HG03280 (cell line): ENCODE results near the gene SLC4A4.

Experiments used
- ATAC-seq: cut with Tn5 transposase; IDR thresholded peaks from one replicate; pipeline ENCODE4 v1.9.1; 2021; ENCODE audit warnings: mild to moderate bottlenecking, moderate library complexity; ENCODE audit not compliant: unreplicated experiment

Gene SLC4A4

GRCh38 chr4:71356924-71357663 lies 18.3 kb downstream of the SLC4A4 start:
- no peak for ATAC-seq

GRCh38 chr4:71360844-71361243 lies 22.0 kb downstream of the SLC4A4 start:
- no peak for ATAC-seq

GRCh38 chr4:71361476-71361875 lies 22.7 kb downstream of the SLC4A4 start:
- no peak for ATAC-seq

- ATAC-seq = no peak
These were observed 27.9 kb downstream of the SLC4A4 start for GRCh38 chr4:71366766-71367165.

- ATAC-seq = no peak
These were observed 28.7 kb downstream of the SLC4A4 start for GRCh38 chr4:71367546-71367945.

DNA sequence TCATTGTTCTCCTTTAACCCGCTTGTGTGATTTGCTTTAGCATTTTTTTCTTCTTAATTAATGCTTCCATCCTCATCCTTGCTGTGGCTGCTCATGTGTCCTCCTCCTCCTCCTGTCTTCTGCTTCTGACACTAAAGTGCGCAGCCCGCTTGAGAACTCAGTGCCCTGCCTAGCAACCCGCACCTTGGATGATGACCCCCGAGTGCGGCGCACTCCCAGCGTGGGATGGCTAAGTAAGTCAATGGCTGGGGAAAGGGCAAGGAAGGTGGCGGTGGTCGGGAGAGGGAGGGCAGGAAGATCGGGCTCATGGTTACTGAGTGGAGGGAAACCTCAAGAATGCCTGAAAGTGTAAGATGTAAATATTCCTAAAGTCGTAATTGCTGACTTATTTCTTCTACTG lies 30.1 kb downstream of the SLC4A4 start:
- ATAC-seq = no peak

- no peak for ATAC-seq
These were observed 30.7 kb downstream of the SLC4A4 start for GRCh38 chr4:71369536-71369935.

DNA sequence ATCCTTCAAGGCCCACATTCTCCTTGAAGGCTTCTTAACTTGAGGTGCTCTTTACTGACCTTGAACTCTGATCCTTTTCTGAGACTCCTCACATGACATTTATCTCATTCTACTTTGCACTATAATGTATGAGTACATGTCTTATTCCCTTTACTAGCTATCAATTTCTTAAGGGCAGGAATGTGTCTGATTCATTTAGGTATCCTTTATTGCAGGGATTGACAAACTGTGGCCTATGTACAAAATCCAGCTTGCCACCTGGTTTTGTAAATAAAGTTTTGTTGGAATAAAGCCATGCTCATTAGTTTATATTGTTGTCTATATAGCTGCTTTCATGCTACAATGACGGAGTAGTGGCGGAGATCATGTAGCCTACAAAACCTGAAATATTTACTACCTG lies 36.7 kb downstream of the SLC4A4 start:
- ATAC-seq = no peak

- no peak for ATAC-seq
These were observed 38.7 kb downstream of the SLC4A4 start for GRCh38 chr4:71377561-71377960.

DNA sequence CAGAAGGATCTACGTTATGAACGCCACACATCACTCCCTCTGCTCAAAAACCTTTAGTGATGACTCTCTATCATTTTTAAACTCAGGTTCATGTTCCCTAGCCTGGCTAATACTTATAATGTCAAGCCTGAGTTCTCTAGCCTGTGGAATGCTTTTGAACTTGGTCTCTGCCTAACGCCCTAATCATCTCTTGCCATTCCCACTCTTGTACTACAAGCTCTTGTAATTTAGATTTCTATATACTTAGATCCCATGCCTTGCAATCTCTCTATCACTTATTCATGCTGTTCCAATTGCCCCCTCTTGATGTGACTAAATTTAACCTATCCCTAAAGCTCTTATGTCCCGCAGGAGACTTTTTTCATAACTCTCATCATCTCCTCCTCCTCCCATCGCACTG lies 40.3 kb downstream of the SLC4A4 start:
- ATAC-seq = no peak

DNA sequence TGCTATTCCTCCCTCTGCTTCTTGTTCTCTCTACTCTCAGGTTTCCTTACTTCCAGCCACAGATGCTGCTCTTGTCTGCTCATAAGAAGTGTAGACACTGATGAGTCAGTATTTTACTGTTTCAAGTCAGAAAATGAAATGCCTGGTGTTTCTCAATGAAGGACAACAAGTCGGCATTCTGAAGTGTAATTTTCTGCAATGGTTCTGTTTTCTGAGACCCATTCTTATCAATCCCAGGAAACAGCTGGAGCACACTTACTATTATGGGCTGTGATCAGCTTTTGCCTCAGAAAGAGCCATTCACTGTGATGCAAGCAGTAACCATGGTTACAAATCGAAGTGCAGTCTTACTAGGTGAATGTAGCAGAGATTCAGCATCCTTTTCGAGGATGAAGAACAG lies 42.0 kb downstream of the SLC4A4 start:
- ATAC-seq = no peak

GRCh38 chr4:71382125-71382899 lies 43.5 kb downstream of the SLC4A4 start:
- ATAC-seq = no peak

DNA sequence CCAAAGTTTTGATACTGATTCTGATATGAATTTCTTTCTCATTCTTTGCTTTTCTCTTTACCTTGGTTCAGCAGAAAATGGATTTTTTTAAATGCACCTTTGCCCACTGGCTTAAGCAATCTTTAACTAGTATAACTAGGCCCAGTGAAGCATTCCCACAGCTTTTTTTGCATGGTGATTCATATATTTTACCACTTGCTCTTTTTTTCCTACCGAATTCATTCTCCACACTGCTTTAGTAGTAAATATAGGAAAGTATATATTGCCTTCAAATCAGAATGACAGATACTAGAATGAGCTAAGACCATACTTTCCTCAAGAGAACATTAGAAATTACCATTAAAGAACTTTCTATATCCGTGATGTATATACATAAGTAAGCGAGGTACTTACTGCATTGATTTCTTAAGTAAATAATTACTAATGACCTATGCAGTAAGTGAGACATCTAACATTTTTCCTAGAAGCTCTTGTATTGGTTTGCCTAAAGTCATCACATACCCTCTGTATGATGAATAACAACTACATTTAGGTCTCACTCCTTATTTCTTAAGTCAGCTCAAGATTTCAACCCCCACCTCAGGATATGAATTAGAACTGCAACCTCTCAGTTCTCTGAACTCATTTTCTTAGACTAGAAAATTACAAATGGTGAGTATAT lies 44.2 kb downstream of the SLC4A4 start:
- ATAC-seq = no peak

DNA sequence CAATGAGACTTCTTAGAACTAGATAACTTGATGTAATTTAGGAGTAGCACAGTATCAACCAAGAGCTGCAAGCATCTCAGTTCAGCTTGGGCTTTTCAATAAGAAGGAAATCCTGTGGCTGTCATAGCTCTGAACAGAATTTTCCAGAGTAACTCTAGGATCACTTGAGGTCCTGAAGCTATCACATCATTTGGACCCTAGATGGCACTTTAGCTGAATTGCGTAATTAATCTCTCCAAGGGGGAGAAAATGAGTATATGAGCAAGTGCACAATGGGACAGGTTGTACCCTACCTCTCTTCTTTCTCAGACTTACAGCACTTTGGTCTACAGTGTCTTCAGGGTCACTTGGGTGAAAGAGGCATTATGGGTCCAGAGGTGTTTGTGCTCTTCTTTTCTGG lies 45.2 kb downstream of the SLC4A4 start:
- ATAC-seq = no peak

DNA sequence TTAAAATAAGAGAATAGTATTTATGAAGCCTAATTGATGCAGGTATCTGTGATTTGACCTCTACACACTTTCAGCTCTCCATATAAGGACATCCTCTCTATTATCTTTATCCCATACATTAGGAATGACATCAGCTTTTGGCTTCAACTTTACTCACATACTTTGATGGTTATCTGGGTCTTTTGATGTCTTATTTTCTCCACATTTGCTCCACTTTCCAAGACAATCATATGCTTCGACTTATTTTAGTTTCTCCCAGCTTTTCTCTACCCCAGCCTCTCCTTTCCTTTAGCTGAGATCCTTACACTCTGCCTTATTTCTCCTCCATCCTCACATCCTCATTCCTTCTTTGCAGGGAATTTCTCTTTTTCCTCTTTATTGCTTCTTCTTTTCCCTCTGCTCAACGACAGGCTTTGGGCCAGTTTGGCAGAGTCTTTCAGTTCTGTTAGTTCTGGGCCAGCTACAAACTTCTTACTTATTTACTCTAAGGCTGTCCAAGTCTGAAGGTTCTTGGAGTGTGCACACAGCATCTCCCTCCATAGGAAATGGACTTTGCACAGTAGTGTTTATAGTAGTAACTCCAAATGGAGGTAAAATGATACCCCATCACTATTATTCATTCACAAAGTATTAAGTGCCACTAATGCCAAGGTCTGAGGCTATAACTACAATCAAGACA lies 50.5 kb downstream of the SLC4A4 start:
- ATAC-seq = no peak

DNA sequence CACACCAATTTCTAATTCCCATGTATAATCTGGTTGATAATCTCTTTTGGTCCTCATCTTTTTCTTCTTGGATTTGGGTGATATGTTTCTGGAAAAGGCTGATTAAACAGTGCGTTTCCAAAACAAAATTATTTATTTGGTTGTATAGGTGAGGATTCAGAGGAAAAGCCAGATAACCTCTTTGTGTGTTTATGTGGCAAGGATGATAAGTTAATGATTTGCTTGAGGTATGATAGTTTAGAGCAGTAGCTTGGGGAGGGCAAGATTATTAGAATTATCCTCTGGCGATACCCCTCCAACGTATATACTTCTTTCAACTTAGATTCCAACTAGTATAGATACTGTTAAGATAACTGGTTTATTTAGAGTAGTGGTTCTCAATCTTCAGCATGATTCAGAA lies 53.3 kb downstream of the SLC4A4 start:
- ATAC-seq = no peak

- ATAC-seq = no peak
These were observed 57.6 kb downstream of the SLC4A4 start for GRCh38 chr4:71396382-71396781.

- no peak for ATAC-seq
These were observed 62.0 kb downstream of the SLC4A4 start for GRCh38 chr4:71400810-71401209.

GRCh38 chr4:71402616-71403015 lies 63.8 kb downstream of the SLC4A4 start:
- no peak for ATAC-seq

GRCh38 chr4:71404049-71404448 lies 65.2 kb downstream of the SLC4A4 start:
- no peak for ATAC-seq

GRCh38 chr4:71405791-71406190 lies 67.0 kb downstream of the SLC4A4 start:
- ATAC-seq = no peak
